ENCODE data around the gene HBD.

The HBD gene

DNA sequence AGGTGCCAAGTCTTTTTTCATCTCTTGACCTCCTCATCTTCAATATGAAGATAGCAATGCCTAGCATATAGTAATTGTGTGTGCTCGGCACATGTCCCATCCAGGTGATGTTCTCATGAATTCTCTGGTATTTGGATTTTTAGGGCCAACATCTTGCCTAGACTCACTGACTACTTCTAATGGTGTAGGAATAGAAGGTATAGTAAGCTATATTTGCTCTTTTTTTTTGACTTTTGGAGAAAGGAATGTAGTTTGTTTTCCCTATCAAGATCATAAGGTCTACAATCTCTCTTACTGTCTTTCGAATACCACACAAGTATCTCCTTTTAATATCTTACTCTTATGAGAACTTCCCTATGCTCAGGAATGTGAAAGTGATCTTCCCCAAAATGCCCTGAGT is 3.2 kb downstream of the HBD start:
- no peak for DNase-seq

DNA sequence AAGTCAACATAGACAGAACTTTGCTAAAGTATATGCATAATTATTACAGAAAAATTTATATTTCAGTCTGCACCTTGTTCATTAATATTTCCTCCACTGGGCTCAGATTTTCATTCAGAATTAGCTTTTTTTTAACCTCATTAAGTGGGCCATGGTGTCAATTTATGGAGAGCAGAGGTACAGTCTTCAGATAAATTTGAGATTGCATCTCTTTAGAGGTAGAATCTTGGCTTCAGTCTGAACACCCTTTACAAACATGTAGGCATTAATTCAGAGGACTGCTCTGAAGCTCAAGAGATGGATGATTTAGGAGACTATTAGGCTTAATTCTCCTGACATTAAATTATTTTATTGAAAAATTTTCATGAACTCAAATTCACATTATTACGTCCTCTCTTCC is 4.0 kb downstream of the HBD start:
- no peak for DNase-seq

DNA sequence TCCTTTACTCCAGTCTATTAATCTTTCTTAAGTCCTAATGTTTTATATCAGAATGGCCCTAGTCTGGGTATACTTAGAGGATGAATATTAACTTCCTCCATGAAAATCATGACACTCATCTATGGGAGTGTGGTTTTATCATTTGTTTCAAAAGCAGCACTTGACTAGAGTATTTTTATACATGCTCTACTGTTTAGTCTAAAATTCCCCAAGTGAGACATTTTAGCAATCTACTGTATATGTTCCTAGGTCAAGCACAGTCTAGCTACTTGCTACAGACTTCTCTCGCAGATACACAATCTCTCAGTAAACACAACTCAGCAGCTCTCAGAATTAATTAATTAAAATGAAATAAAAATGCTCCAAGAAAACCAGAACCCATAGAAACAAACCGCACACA is 4.5 kb downstream of the HBD start:
- no peak for DNase-seq

DNA sequence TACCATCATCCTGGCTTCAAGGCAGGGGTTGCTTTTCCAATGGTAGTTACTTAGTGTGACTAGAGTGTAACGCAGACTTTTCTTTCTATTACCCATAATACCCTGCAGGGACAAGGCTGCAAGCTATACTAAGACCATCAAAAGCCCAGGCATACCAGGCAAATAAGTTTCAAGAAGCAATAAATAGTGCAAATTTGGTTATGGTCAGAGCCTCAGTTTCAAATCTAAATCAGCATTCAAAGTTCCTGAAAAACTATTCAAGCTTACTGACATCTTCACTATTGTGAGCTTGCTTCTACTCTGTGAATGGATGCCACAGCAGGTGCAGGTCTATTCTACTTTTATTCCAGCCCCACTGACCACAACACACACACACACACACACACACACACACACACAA is 4.9 kb downstream of the HBD start:
- no peak for DNase-seq

DNA sequence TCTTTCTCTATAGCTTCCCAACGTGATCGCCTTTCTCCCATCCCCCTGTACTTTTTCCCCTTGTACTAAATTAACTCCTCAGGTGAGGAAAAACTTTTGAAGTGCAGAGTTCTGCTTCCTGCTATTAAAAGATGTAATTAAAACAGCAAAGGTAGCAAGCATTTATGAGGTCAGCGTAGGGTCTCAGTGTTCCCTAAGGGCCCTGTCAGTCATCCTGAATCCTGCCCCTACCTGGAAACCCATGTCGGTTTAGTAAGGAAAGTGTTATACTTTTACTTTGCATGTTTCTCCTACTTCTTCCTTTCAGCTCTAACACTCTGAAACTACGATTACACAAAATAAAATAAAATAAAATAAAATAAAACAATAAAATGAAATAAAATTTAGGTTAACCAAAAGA is 6.2 kb downstream of the HBD start:
- DNase-seq, result no peak

DNA sequence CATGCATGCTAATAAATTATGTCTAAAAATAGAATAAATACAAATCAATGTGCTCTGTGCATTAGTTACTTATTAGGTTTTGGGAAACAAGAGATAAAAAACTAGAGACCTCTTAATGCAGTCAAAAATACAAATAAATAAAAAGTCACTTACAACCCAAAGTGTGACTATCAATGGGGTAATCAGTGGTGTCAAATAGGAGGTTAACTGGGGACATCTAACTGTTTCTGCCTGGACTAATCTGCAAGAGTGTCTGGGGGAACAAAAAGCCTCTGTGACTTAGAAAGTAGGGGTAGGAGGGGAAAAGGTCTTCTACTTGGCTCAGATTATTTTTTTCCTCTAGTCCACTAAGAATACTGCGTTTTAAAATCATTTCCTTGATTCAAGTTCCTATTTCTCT is 6.6 kb downstream of the HBD start:
- DNase-seq, result no peak

DNA sequence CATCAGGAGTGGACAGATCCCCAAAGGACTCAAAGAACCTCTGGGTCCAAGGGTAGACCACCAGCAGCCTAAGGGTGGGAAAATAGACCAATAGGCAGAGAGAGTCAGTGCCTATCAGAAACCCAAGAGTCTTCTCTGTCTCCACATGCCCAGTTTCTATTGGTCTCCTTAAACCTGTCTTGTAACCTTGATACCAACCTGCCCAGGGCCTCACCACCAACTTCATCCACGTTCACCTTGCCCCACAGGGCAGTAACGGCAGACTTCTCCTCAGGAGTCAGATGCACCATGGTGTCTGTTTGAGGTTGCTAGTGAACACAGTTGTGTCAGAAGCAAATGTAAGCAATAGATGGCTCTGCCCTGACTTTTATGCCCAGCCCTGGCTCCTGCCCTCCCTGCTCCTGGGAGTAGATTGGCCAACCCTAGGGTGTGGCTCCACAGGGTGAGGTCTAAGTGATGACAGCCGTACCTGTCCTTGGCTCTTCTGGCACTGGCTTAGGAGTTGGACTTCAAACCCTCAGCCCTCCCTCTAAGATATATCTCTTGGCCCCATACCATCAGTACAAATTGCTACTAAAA is 7.5 kb downstream of the HBD start, which contains the start of gene HBB:
Gene HBB, minus strand, starts transcription at position 340 of the 579 bp plus-strand sequence. Its CDS starts 50 bp downstream, at position 290.
- DNase-seq, result peak in 1 of 2 experiments; percentile 56

DNA sequence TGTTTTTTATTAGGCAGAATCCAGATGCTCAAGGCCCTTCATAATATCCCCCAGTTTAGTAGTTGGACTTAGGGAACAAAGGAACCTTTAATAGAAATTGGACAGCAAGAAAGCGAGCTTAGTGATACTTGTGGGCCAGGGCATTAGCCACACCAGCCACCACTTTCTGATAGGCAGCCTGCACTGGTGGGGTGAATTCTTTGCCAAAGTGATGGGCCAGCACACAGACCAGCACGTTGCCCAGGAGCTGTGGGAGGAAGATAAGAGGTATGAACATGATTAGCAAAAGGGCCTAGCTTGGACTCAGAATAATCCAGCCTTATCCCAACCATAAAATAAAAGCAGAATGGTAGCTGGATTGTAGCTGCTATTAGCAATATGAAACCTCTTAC is 8.8 kb downstream of the HBD start:
- no peak for DNase-seq

DNA sequence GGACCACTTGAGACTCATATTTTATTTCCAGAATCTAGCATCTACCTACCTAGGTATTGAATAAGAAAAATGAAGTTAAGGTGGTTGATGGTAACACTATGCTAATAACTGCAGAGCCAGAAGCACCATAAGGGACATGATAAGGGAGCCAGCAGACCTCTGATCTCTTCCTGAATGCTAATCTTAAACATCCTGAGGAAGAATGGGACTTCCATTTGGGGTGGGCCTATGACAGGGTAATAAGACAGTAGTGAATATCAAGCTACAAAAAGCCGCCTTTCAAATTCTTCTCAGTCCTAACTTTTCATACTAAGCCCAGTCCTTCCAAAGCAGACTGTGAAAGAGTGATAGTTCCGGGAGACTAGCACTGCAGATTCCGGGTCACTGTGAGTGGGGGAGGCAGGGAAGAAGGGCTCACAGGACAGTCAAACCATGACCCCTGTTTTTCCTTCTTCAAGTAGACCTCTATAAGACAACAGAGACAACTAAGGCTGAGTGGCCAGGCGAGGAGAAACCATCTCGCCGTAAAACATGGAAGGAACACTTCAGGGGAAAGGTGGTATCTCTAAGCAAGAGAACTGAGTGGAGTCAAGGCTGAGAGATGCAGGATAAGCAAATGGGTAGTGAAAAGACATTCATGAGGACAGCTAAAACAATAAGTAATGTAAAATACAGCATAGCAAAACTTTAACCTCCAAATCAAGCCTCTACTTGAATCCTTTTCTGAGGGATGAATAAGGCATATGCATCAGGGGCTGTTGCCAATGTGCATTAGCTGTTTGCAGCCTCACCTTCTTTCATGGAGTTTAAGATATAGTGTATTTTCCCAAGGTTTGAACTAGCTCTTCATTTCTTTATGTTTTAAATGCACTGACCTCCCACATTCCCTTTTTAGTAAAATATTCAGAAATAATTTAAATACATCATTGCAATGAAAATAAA is 9.5 kb downstream of the HBD start:
- DNase-seq, result no peak

DNA sequence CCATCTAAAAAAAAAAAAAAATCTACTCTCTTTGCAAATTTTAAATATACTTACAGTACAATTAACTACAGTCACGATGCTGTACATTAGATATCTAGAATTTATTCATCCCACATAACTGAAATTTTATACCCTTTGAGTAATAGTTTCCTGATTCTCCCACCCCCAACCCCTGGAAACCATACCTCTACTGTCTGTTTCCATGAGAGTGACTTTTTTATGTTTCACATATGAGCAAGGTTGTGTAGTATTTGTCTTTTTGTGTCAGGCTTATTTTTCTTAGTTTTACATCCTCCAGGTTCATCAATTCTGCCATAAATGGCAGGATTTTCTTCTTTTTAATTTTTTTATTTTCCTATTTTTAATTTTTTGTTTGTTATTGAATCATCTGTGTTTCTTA is 10.6 kb downstream of the HBD start:
- DNase-seq, result no peak

DNA sequence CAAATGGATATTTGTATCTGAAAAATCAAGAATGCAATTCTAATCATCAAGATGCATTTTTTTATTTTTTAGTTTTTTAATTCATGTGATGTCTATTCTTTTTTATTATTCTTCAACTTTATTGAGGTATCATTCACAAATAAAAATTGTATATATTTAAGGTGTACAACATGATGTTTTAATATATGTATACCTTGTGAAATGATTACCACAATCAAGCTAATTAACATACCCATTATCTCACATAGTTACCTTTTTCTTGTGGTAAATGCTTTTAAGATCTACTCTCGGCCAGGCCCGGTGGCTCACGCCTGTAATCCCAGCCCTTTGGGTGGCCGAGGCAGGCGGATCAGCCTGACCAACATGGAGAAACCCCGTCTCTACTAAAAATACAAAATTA is 11.1 kb downstream of the HBD start:
- DNase-seq, result no peak

DNA sequence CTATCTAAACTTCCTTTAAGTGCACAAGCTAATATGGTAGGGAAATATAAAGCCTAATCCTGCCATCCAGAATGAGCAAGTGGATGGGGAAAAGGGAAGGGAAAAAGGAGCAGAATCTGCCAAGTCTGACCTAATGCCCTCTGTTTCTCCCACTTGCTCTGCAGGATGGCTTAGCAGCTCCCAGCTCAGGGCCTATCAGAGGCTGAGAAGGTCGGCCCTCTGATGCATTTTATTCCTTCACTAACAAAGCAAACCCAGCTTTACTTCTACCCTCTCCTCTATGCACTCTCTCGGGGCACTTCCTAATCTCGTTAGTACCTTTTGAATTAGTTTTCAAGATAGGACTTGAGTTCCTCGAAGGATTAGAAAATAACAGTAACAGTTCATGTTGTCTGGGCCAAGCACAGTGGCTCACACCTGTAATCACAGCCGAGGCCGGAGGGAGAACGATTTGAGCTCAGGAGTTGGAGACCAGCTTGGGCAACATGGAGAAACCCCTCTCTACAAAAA is 23.9 kb downstream of the HBD start:
- no peak for DNase-seq

DNA sequence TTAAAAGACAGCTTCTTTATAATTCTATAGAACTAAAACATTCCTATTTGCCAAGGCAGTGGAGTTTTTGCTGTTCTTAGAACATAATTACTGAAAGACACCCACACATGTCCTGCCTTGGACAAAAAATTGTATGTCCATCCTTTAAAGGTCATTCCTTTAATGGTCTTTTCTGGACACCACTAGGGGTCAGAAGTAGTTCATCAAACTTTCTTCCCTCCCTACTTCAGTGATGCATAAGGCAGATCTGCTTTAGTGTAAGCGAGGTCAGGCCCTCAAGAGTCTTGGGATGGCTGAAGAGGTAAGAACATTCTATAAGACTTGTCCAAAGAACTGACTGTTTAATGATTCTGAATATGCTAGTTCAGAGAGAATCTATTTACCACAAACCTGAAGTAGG is 29.5 kb downstream of the HBD start:
- no peak for DNase-seq

DNA sequence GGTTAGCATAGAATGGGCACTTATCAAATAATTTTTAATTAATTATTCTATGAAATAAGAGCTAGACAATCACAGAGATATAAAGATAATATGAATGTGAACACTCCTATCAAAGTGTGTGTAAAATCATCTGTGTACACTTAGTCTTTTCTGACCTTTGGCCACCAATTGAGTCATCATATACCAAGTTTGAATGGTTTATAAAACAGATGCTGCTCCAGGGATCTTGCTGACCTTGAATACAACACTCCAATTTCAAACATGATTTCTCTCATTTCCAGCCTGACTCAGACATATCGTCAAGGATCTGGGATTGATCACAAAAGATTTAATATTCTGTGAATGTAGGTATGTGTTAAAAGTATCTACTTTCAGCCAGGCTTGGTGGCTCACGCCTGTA is 30.9 kb downstream of the HBD start:
- DNase-seq, result no peak

DNA sequence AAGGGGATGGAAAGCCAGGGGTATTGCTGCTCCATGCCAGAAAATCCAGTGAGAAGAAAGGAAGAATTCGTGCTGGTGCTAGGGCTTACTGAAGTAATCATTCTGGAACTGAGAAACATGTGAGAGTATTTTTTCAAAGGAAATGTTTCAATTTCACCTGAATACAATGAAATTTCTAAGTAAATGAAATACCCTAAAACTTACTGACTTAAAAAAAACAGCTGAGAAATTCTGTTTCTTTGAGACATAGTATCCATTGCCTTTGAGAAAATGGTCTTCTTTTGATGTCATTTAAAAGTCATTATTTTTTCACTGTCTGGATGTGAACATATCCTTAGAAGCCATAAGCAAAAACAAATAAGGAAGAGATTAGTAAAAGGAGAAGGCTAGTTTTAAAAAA is 33.7 kb downstream of the HBD start, which contains the start of gene OR51V1:
Gene OR51V1, minus strand, starts transcription at position 101 of the 400 bp plus-strand sequence. Its CDS starts 0 bp downstream, at position 101.
- DNase-seq, result no peak

DNA sequence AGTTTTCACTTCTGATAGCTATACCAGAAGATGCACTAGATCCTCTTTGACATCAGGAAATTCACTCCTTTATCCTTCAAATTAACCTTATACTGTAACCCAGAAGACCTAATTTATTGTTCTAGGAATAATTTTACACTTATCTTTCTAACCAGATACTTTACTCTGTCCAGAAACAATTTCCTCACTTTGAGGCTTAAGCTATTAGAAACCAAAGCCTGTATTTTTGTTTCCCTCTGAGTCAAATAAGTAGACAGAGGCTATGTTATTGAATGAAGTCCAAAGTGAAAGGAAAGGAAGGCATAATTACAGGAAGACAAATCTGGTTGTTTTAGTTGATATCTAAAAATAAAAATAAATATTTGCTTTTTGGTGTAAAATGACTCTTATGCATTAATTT is 36.0 kb downstream of the HBD start:
- no peak for DNase-seq

DNA sequence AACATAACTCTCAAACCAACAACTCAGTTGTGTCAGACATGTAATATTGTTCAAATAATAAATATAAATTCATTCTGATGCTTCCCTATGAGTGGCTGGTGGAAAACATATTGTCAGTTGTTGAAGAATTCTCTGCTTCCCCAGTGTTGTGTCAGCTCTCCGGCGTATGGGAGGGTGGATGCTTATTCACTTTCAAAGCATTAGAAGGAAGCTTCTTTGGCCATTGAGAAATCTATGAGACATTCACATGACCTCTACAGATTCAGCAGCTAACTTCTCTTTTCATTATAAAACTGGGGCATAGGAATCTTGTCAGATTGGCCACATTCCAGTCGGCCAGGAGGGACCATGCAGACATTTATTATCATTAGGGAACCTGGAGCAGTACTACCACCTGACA is 36.7 kb downstream of the HBD start:
- DNase-seq, result no peak

DNA sequence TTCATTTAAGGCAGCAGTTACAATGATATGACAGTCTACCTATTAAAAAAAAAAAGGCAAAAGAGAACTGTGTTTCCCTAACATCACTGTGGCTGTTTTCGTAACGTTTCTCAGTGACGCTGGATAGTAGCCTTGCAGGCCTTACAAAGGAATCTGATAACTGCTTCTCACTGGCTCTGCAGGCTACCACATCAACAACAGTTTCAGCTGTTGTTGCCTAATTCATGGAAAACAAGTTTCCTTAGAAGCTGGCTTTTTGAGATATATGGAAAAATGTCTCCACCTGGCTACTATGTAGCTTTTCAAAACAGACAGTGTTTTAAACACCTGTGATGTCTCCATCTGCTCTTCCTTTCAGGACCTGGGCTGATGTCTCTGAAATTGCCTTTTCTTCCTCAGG is 37.6 kb downstream of the HBD start:
- no peak for DNase-seq

DNA sequence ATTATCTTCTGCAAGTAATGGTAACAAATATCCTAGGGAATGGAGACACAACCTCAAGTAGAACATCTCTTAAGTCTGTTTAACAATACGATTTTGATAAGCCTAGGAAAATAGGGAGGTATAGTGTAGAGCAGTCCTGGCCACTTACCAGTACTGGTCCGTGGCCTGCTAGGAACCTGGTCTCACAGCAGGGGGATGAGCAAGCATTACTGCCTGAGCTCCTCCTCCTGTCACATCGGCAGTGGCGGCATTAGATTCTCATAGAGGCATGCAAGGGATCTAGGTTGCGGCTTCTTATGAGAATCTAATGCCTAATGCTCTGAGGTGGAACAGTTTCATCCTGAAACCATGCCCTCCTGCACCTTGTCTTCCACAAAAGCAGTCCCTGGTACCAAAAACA is 38.2 kb downstream of the HBD start:
- no peak for DNase-seq

DNA sequence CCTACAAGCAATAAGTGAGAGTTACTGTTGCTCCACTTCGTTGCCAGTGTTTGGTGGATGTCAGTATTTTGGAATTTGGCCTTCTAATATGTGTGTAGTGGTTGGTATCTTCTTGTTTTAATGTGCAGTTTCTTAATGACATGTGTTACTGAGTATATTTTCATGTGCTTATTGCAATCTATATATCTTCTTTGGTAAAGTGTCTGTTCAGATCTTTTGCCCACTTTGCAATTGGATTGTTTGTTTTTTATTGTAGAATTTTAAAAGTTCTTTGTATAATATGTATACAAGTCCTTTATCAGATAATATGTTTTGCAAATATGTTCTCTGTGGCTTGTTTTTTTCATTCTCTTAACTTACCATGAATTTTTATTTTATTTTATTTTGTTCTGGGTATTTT is 41.5 kb downstream of the HBD start:
- DNase-seq, result no peak

DNA sequence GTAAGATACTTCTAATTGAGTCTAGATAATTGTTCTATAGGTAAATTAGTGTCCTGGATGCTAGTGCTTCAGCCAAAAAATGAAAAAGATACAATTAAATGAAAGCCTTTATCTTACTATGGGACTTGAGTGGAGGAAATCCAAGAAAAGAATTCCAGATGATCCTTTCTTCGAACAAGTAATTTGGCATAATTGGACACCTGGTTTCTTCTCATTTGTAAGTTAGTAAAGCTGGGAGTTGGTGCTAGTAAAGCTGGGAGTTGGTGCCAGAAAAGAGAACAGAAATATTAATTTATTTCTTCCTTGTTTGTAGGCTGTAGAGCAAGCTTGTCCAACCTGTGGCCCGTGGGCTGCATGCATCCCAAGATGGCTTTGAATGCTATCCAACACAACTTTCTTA is 46.1 kb downstream of the HBD start:
- DNase-seq, result no peak
